GM06990 (cell line): ENCODE measurements around the gene HOXA2.

Source experiments
- DNase-seq: peaks from one replicate; pipeline ENCODE4 v3.0.0-alpha.2; 2011; ENCODE audit not compliant: insufficient read length; ENCODE audit errors: extremely low read depth
- H3K27me3 ChIP-seq: replicated peaks from 2 replicates; pipeline ENCODE4 v1.6.0; 2011; ENCODE audit warnings: low read length; ENCODE audit not compliant: control insufficient read depth, insufficient read depth
- H3K36me3 ChIP-seq: 2 replicates; pipeline ENCODE4 v1.5.1; 2011; ENCODE audit warnings: low read length; ENCODE audit not compliant: control insufficient read depth, insufficient read depth
- H3K4me3 ChIP-seq: replicated peaks from 2 replicates; pipeline ENCODE4 v1.5.1; 2011; ENCODE audit warnings: low read depth, mild to moderate bottlenecking, control low read depth, low read length
- CTCF ChIP-seq: IDR thresholded peaks from 2 replicates; pipeline ENCODE4 v1.5.1; 2011; ENCODE audit warnings: low read length, control low read depth, mild to moderate bottlenecking, inconsistent platforms; ENCODE audit not compliant: insufficient read depth, poor library complexity, severe bottlenecking

HOXA2 gene

GRCh38 chr7:27148756-27149641, 46.5 kb upstream of the HOXA2 start:
- DNase-seq, result no peak

DNA sequence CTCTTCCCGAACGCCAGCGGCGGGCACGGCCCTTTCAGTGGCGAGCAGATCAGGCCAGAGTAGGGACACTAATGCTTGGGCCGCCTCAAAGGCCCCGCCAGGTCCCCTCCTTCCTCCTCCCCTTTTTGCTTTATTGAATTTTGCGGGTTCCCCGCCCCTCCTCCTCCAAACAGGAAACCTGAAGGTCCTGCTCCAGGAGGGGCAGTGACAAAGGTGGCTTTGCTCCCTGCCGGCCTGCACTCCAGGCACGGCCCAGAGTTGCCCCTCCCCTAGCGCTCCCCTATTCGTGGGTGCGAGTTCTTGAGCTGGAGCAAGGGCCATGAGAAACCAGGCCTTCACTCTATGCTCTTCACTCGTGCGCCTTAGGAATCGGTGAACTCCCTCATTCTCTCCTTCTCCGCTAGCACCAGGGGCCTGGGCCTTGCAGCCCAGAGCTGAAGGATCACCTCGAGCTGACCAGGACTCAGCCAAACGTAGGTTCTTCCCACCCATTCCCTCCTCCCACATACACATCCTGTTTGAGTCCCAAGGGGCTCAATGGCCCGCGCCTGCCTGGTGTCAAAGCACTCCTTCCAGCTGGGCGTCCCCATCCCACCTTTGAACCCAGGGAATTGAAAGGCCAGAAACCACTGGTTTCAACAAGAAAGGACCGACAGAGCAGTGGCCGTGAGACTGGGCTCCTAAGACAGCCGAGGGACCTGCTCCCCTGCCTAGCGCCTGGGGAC, 45.7 kb upstream of the HOXA2 start:
- Histone ChIP-seq H3K27me3 (peaks cover 2% of the 10 kb centered on the region; the same call in 1 of the 2 replicates), H3K36me3 (no peaks in the 10 kb centered on the region), H3K4me3 (no peak overlapping the region)
- TF ChIP-seq CTCF, result no peak
- no peak for DNase-seq

More at GRCh38 chr7:27148756-27149641, 46.5 kb upstream of the HOXA2 start:
- TF ChIP-seq CTCF, result no peak
- Histone ChIP-seq H3K4me3 (no peak overlapping the region), H3K36me3 (no peaks in the 10 kb centered on the region), H3K27me3 (peaks cover 2% of the 10 kb centered on the region; the same call in 1 of the 2 replicates)

- no peak for DNase-seq
- no peak for TF ChIP-seq CTCF
- Histone ChIP-seq H3K36me3 (no peaks in the 10 kb centered on the region), H3K4me3 (no peak within 1 kb of the TSS), H3K27me3 (peaks cover 2% of the 10 kb centered on the region; the same call in 1 of the 2 replicates)
These were observed 44.9 kb upstream of the HOXA2 start, which contains the start of gene HOXA6 for GRCh38 chr7:27147199-27148030. HOXA6 (minus strand) TSS chr7:27147774; CDS start chr7:27147749, 25 bp downstream.

GRCh38 chr7:27146491-27147198, 44.2 kb upstream of the HOXA2 start:
- DNase-seq, result no peak
- Histone ChIP-seq H3K27me3 (peaks cover 2% of the 10 kb centered on the region; the same call in 1 of the 2 replicates), H3K36me3 (no peaks in the 10 kb centered on the region), H3K4me3 (no peak overlapping the region)
- no peak for TF ChIP-seq CTCF

DNA sequence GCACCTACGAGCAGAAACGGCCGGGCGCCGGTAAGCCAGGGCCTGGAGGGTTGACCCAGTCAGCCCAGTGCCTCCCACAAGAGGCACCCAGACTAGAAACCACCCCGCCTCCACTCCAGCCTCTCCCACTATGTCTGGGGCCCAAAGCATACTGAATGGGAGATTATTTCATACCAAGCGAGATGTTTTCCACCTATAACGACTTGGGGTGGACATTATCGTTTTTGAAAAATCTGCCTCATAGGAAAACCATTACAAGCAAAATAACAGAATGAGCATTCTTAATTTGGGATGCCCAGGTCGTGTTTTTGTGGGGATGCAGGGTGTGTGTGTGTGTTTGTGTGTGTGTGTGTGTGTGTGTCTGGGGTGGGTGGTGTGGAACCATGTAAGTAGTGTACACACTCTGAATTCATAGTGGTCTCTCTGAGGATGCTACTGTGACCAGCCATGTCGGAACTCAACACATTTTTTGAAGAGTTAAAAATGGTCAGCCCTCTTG, 43.5 kb upstream of the HOXA2 start:
- no peak for DNase-seq
- Histone ChIP-seq H3K4me3 (no peak overlapping the region), H3K27me3 (peaks cover 2% of the 10 kb centered on the region; the same call in 1 of the 2 replicates), H3K36me3 (no peaks in the 10 kb centered on the region)
- TF ChIP-seq CTCF, result no peak
